ENCODE results near the gene NOXA1.

The NOXA1 gene

DNA sequence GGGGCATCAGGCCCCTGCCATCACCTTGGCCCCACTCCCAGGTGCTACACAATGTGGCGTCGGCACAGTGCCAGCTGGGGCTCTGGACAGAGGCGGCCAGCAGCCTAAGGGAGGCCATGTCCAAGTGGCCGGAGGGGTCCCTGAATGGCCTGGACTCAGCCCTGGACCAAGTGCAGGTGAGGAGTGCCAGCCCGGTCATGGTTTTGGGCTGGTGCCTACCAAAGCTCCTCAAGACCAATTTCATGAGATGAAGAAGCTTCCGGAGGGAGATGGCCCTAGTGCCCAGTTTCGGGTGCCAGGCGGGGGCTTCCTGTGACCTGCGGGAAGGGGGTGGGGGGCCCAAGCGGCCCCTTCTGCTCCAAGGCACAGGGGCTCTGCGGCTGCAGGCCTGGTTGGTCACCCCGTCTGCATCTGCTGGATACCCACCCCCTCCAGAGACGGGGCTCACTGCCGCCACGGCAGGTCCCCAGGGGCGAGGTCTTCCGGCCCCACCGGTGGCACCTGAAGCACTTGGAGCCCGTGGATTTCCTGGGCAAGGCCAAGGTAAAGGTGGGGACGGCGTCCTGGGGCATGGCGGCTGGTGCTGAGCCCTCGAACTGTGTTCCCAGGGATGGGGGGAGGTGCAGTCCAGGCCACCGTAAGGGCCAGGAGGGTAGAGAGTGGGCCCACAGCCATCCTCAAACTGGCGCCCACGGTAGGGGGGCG, 5.8 kb downstream of the NOXA1 start:
- Histone ChIP-seq H3K36me3 (ENCODE audit: low read depth) (no peaks in the 10 kb centered on the region), H3K4me1 (ENCODE audit: insufficient read depth, poor library complexity, severe bottlenecking) (peaks cover 19% of the 10 kb centered on the region), H3K27ac (ENCODE audit: poor library complexity, severe bottlenecking) (no peak overlapping the region), H3K9me3 (ENCODE audit: severe bottlenecking) (no peaks in the 10 kb centered on the region), H3K4me3 (ENCODE audit: severe bottlenecking) (no peak overlapping the region), H3K27me3 (ENCODE audit: insufficient read depth, poor library complexity, severe bottlenecking) (no peaks in the 10 kb centered on the region)
- DNase-seq (ENCODE audit: low spot score) (no peak), ATAC-seq (ENCODE audit: low read depth) (no peak)
- TF ChIP-seq, protein P1, sequence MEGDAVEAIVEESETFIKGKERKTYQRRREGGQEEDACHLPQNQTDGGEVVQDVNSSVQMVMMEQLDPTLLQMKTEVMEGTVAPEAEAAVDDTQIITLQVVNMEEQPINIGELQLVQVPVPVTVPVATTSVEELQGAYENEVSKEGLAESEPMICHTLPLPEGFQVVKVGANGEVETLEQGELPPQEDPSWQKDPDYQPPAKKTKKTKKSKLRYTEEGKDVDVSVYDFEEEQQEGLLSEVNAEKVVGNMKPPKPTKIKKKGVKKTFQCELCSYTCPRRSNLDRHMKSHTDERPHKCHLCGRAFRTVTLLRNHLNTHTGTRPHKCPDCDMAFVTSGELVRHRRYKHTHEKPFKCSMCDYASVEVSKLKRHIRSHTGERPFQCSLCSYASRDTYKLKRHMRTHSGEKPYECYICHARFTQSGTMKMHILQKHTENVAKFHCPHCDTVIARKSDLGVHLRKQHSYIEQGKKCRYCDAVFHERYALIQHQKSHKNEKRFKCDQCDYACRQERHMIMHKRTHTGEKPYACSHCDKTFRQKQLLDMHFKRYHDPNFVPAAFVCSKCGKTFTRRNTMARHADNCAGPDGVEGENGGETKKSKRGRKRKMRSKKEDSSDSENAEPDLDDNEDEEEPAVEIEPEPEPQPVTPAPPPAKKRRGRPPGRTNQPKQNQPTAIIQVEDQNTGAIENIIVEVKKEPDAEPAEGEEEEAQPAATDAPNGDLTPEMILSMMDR (IDR thresholded peaks at IDR 0.05; ENCODE audit: poor library complexity, severe bottlenecking), result no peak

DNA sequence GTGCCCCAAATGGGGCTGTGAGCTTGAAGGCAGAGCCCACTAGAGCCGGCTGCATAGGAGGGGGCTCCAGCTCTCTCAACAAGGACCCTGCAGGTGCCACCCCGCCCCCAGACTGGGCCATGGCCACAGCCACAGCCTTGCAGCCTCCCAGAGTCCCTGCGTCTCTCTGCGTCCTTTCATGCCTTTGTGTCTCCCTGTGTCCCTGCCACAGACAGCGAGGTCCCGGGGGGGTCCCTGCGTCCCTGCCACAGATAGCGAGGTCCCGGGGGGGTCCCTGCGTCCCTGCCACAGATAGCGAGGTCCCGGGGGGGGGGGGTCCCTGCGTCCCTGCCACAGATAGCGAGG, 6.3 kb downstream of the NOXA1 start:
- DNase-seq (ENCODE audit: low spot score), result no peak
- no peaks in the 10 kb centered on the region for H3K27me3 ChIP-seq (ENCODE audit: insufficient read depth, poor library complexity, severe bottlenecking)

DNA sequence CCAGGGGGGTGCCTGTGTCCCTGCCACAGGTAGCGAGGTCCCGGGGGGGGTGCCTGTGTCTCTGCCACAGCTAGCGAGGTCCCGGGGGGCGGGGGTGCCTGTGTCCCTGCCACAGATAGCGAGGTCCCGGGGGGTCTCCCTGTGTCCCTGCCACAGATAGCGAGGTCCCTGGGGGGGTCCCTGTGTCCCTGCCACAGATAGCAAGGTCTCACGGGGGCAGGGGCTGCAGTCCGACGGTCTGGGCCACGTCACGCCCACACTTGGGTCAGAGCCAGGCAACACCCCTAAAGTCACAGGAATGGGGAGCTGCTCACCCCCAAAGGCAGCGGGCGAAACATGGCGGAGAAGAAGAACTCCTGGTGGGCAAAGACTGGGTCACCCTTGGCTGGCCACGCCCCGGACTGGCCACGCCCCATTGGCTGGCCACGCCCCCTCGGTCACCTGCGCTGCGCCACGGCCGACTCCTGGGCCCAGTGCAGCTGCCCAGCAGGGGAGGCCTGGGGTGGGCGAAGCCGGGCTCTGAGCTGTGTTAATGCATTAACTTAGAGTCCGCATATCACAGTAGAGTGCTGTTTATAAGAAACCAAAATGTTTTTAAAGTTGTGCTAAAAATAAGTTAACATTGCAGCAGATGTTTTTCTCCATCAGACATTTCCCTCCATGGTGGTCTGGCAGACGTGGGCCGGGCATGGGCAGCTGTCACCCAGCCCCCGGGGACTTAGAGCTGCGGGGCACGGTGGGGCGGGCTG, 7.0 kb downstream of the NOXA1 start:
- H3K27me3 ChIP-seq (ENCODE audit: insufficient read depth, poor library complexity, severe bottlenecking), result no peaks in the 10 kb centered on the region
- H3K4me1 ChIP-seq (ENCODE audit: insufficient read depth, poor library complexity, severe bottlenecking), result peaks cover 8% of the 10 kb centered on the region
- TF ChIP-seq, protein P1 (IDR thresholded peaks at IDR 0.05; ENCODE audit: poor library complexity, severe bottlenecking), result no peak
- DNase-seq (ENCODE audit: low spot score) (no peak), ATAC-seq (ENCODE audit: low read depth) (no peak)
- no peaks in the 10 kb centered on the region for H3K9me3 ChIP-seq (ENCODE audit: severe bottlenecking)
- no peak overlapping the region for H3K27ac ChIP-seq (ENCODE audit: poor library complexity, severe bottlenecking)
- no peaks in the 10 kb centered on the region for H3K36me3 ChIP-seq (ENCODE audit: low read depth)
- H3K4me3 ChIP-seq (ENCODE audit: severe bottlenecking), result no peak overlapping the region

More for the DNA sequence above, 6.3 kb downstream of the NOXA1 start:
- no peak for ATAC-seq (ENCODE audit: low read depth)
- Histone ChIP-seq H3K36me3 (ENCODE audit: low read depth) (no peaks in the 10 kb centered on the region), H3K27ac (ENCODE audit: poor library complexity, severe bottlenecking) (no peak overlapping the region), H3K4me1 (ENCODE audit: insufficient read depth, poor library complexity, severe bottlenecking) (peaks cover 14% of the 10 kb centered on the region), H3K9me3 (ENCODE audit: severe bottlenecking) (no peaks in the 10 kb centered on the region), H3K4me3 (ENCODE audit: severe bottlenecking) (no peak overlapping the region)
- TF ChIP-seq, protein P1 (IDR thresholded peaks at IDR 0.05; ENCODE audit: poor library complexity, severe bottlenecking), result no peak

DNA sequence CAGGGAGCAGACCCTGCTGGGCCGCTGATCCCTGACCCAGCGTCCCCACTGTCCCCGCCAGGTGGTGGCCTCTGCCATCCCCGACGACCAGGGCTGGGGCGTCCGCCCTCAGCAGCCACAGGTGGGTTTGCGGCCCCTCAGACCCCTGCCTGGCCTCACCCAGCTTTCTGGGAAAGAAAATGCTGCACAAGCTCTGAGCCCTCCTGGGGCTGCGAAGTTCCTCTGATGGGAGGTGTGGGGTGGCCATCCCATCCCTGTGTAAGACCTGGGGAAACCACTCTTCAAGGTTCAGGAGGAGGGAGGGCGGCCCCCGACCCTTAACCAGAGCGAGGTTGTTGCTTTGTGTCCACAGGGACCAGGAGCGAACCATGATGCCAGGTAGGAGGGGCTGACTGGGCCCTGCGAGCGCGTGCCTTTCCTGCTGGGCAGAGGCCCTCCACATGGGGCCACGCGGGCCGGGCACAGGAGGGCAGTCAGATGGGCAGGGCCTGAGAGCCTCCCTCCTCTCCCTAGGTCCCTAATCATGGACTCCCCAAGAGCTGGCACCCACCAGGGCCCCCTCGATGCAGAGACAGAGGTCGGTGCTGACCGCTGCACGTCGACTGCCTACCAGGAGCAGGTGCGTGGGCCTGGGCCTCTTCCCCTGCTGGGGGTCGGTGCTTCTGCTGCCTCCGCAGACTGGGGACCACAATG, 7.7 kb downstream of the NOXA1 start:
- Histone ChIP-seq H3K27ac (ENCODE audit: poor library complexity, severe bottlenecking) (no peak overlapping the region), H3K27me3 (ENCODE audit: insufficient read depth, poor library complexity, severe bottlenecking) (no peaks in the 10 kb centered on the region), H3K4me3 (ENCODE audit: severe bottlenecking) (no peak overlapping the region), H3K4me1 (ENCODE audit: insufficient read depth, poor library complexity, severe bottlenecking) (peaks cover 4% of the 10 kb centered on the region), H3K36me3 (ENCODE audit: low read depth) (no peaks in the 10 kb centered on the region), H3K9me3 (ENCODE audit: severe bottlenecking) (no peaks in the 10 kb centered on the region)
- DNase-seq (ENCODE audit: low spot score), result no peak
- ATAC-seq (ENCODE audit: low read depth), result no peak
- TF ChIP-seq, protein P1 (IDR thresholded peaks at IDR 0.05; ENCODE audit: poor library complexity, severe bottlenecking), result no peak
